GM12891 (cell line): ENCODE results near the gene SLC28A1.

ENCODE experiments used
- POLR2A ChIP-seq: IDR thresholded peaks from 2 replicates; pipeline ENCODE4 v1.6.1; 2011; ENCODE audit warnings: low read depth, low read length, control low read depth
- POLR2AphosphoS5 ChIP-seq: IDR thresholded peaks from 2 replicates; pipeline ENCODE4 v1.6.1; 2011; ENCODE audit warnings: low read depth, low read length, control low read depth
- SPI1 ChIP-seq: IDR thresholded peaks from 2 replicates; pipeline ENCODE4 v1.6.1; 2011; ENCODE audit warnings: low read depth, low read length, control low read depth

DNA sequence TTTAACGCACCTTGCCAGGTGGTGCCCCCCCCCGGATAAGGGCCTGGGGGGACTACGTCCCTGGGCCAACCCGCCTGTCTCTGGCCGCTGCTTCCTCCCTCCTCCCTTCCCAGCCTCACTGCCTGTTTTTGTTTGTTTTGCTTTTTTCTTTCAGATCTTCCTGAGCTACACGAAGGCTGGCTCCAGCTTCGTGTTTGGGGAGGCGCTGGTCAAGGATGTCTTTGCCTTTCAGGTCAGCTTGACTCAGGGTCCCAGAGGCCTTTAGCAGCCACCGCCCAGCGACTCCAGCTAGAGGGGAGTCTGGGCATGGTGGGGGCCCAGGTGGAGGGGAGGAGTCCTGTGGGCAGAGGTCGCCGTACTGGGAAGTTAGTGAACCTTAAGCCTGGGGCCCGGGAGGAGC, 24.1 kb downstream of the SLC28A1 start:
- TF ChIP-seq POLR2A (no peak), SPI1 (no peak), POLR2AphosphoS5 (no peak)
